Measurements from ENCODE around the gene ACP6. TPM values are rescaled to one million over a fixed set of nuclear protein-coding genes. Genes with fewer than 3 reads are reported as not detected.

Gene ACP6
- total RNA-seq, 1 donor from 2014 or later, result 10.5 TPM

DNA sequence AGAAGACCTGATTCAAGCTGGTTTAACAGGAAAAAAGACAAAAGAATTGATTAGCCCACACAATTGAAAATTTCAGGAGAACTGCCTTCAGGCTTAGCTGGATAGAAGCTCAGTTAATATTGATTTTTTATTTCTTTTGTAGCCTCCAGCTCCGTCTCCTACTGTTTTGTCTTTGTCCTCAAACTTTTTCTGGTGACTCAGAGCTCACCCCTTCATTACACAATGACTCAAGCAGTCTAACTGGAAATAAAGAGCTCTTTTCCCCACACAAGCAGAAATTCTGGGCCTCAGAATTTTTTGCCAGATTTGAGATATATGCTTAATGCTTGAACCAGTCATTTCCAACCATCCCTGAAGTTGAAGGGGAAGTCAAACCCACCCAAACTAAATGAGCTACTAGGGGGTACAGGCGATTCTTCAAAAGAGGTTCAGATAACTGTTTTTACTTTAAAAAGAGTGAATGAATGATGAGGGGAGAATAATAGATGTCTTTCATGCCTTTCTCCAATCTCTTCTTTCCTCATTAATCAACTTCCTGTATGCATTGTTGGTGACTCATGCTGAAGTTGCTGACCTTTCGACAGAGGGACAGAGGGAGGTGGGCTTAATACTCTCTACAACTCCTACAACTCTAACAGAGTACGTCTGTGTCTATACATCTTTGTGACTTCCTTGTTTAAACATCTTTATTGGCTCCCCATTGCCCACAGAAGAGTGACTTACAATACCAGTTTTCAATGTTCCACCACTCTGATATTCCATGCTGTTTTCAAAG is 6.2 kb upstream of the ACP6 start:
- DNase-seq (no peak), ATAC-seq (ENCODE audit: low read depth) (no peak)
- no peak overlapping the region for H3K27ac Mint-ChIP-seq
- intact Hi-C loops (cut with micrococcal nuclease), result no loop called here
- H3K36me3 Mint-ChIP-seq (ENCODE audit: low read depth), result no peaks in the 10 kb centered on the region
- no peaks in the 10 kb centered on the region for H3K4me1 Mint-ChIP-seq
- peaks cover 15% of the 10 kb centered on the region for H3K27me3 Mint-ChIP-seq
- H3K4me3 Mint-ChIP-seq, result no peak overlapping the region
- TF ChIP-seq, protein P1, sequence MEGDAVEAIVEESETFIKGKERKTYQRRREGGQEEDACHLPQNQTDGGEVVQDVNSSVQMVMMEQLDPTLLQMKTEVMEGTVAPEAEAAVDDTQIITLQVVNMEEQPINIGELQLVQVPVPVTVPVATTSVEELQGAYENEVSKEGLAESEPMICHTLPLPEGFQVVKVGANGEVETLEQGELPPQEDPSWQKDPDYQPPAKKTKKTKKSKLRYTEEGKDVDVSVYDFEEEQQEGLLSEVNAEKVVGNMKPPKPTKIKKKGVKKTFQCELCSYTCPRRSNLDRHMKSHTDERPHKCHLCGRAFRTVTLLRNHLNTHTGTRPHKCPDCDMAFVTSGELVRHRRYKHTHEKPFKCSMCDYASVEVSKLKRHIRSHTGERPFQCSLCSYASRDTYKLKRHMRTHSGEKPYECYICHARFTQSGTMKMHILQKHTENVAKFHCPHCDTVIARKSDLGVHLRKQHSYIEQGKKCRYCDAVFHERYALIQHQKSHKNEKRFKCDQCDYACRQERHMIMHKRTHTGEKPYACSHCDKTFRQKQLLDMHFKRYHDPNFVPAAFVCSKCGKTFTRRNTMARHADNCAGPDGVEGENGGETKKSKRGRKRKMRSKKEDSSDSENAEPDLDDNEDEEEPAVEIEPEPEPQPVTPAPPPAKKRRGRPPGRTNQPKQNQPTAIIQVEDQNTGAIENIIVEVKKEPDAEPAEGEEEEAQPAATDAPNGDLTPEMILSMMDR (IDR thresholded peaks at IDR 0.05), result no peak
- POLR2A ChIA-PET, result no interaction called here
- peaks cover 9% of the 10 kb centered on the region for H3K9me3 Mint-ChIP-seq
- CTCF ChIA-PET, result no interaction called here

DNA sequence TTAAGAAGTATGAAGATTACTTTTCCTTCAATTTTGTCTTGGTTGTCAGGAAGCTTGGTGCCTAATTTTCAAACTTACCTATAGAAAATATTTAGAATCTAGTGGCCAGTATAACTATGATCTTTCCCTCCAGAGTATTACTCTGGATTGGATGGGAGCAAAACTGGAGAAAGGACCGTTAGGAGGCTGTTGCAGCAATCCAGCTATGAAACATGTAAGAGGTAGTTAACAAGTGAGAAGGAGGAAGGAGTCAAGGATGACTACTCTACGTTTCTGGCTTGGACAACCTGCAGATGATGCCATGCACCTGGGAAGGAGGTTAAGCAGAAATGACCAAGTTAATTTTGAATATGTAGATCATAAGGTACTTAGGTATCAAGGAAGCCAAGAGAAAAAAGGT is 3.5 kb upstream of the ACP6 start:
- intact Hi-C loops (cut with micrococcal nuclease), result no loop called here
- ChIA-PET CTCF (no interaction called here), POLR2A (no interaction called here)
- Mint-ChIP-seq H3K27ac (no peak overlapping the region), H3K36me3 (ENCODE audit: low read depth) (peaks cover 4% of the 10 kb centered on the region), H3K27me3 (peaks cover 15% of the 10 kb centered on the region), H3K9me3 (peaks cover 7% of the 10 kb centered on the region), H3K4me3 (no peak overlapping the region), H3K4me1 (peaks cover 12% of the 10 kb centered on the region)
- DNase-seq, result no peak
- ATAC-seq (ENCODE audit: low read depth), result no peak
- TF ChIP-seq, protein P1 (IDR thresholded peaks at IDR 0.05), result no peak

DNA sequence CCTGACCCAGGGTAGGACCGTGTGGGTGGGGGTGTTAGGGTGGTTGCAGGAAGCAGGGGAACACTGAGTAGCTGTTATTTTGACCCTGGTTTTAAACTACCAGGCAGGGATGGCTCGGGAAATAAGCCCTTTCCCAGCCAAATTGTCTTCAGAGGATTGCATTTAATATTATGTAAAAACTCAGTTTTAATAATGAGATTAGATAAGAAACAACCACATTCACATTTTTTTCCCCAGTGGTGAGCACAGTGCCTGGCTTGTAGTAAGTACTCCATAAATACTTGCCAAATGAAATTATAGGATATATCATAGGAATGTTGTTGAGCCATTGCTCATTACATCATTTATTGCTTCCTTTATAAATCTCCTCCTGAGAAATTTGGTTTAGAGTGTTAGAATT is 3.1 kb upstream of the ACP6 start:
- Mint-ChIP-seq H3K4me3 (no peak overlapping the region), H3K9me3 (peaks cover 7% of the 10 kb centered on the region), H3K27ac (no peak overlapping the region), H3K4me1 (peaks cover 14% of the 10 kb centered on the region), H3K36me3 (ENCODE audit: low read depth) (peaks cover 4% of the 10 kb centered on the region), H3K27me3 (peaks cover 15% of the 10 kb centered on the region)
- DNase-seq (no peak), ATAC-seq (ENCODE audit: low read depth) (no peak)
- intact Hi-C loops (cut with micrococcal nuclease), result no loop called here
- POLR2A ChIA-PET, result no interaction called here
- TF ChIP-seq, protein P1 (IDR thresholded peaks at IDR 0.05), result no peak
- CTCF ChIA-PET, result no interaction called here

DNA sequence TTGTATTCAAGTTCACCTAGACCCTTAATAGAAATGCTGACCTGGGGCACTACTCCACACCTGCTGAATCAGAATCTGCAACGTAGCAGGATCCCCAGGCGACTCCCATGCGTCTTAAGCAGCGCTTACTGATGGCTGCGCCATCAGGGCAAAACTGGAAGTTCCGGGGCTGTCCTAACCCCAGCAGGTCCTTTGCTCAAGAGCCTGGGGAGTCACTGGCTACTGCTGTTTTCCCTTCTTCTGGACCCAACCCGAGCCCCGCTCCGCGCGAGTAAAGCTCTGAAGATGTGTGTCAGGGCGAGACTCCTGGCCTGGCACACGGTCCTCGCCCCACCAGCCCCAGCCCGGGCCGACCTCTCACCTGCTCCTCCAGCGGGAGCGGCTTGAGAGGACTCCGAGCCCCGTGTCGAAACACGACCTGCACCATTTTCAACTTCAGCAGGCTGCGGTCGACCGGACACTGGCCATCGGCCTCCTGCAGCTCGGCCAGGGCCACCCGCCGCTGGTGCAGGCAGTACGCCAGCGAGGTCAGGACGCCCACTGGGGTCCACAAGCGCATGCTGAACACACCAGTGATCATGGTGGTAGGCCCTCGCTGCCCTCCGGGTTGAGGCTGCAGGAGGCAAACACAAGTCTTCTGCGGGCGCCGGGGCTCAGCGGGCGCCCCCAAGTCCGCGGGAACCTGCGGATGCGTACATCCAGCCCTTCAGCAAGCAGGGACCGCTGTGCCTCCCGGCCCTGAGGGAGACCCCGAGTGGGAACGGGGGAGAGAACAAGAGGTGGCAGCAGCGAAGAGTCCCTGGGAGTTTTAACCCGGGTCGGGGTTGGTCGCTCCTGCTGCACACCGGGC is 630 bp downstream of the ACP6 start:
- H3K36me3 Mint-ChIP-seq (ENCODE audit: low read depth), result peaks cover 4% of the 10 kb centered on the region
- POLR2A ChIA-PET, result interaction anchor here (1.5 kb wide), 1 partner anchor 70 kb away, joined by 6 read pairs; no protein-coding TSS in a partner anchor
- DNase-seq (peak; percentile 37), ATAC-seq (ENCODE audit: low read depth) (peak; percentile 35)
- CTCF ChIA-PET, result no interaction called here
- peak overlapping the region; percentile 44 for H3K27ac Mint-ChIP-seq
- H3K9me3 Mint-ChIP-seq, result no peaks in the 10 kb centered on the region
- TF ChIP-seq, protein P1 (IDR thresholded peaks at IDR 0.05), result no peak
- peak overlapping the region; percentile 92 for H3K4me3 Mint-ChIP-seq
- H3K4me1 Mint-ChIP-seq, result peaks cover 14% of the 10 kb centered on the region
- peaks cover 4% of the 10 kb centered on the region for H3K27me3 Mint-ChIP-seq
- intact Hi-C loops (cut with micrococcal nuclease), result loop anchor here (1.0 kb wide), 1 partner anchor 70 kb away; no protein-coding TSS in a partner anchor

DNA sequence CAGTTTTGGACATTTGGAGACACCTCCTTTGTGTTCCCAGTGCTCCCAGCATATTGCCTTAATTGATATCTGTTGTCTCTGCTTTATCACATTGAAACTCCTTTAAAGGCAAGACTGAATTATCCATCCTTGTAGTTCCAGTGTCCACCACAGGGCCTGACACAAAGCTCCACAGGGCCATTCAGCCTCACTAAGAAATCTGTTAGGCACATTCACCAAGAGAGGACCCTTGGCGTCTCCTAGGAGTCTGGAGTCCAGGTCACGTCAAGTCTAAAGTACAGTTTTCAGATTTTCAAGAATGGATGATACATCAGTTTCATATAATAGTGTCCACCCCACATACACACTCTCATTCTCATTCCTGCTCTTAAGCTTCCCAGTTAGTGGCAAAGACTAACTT is 4.8 kb downstream of the ACP6 start:
- intact Hi-C loops (cut with micrococcal nuclease), result no loop called here
- H3K27me3 Mint-ChIP-seq, result no peaks in the 10 kb centered on the region
- no peak overlapping the region for H3K4me3 Mint-ChIP-seq
- POLR2A ChIA-PET, result no interaction called here
- DNase-seq (no peak), ATAC-seq (ENCODE audit: low read depth) (no peak)
- peaks cover 4% of the 10 kb centered on the region for H3K36me3 Mint-ChIP-seq (ENCODE audit: low read depth)
- TF ChIP-seq, protein P1 (IDR thresholded peaks at IDR 0.05), result no peak
- H3K4me1 Mint-ChIP-seq, result peaks cover 9% of the 10 kb centered on the region
- H3K27ac Mint-ChIP-seq, result no peak overlapping the region
- no peaks in the 10 kb centered on the region for H3K9me3 Mint-ChIP-seq
- CTCF ChIA-PET, result no interaction called here

Data from activated B cell treated with CpG ODN at 0.5 μM for 24 hours (primary cell).